HUDEP-2 (cell line): ENCODE results near the gene GRIK4.
"Not testable (repeated sequence)": the region's sequence is repeated elsewhere in the genome, so short reads cannot be mapped to it uniquely, and the experiment has no call there.

Experiments used
- DNase-seq, 76 experiments: peaks; one replicate each; lab custom pipeline; 2025; ENCODE audit not compliant: unreplicated experiment in 76 of 76; lab: John Stamatoyannopoulos, UW

Gene GRIK4

GRCh38 chr11:120720760-120721159, 209.2 kb downstream of the GRIK4 start:
- no peak for DNase-seq

- DNase-seq = no peak
Measured at GRCh38 chr11:120722524-120722923, 211.0 kb downstream of the GRIK4 start.

- DNase-seq = no peak
Measured at GRCh38 chr11:120723751-120724150, 212.2 kb downstream of the GRIK4 start.

- DNase-seq = no peak
Measured at GRCh38 chr11:120727752-120728151, 216.2 kb downstream of the GRIK4 start.

- no peak for DNase-seq
Measured at GRCh38 chr11:120735035-120735434, 223.5 kb downstream of the GRIK4 start.

- no peak for DNase-seq
Measured at GRCh38 chr11:120738516-120739046, 227.0 kb downstream of the GRIK4 start.

- DNase-seq = no peak
Measured at GRCh38 chr11:120739780-120740179, 228.2 kb downstream of the GRIK4 start.

- no peak for DNase-seq
Measured at GRCh38 chr11:120740380-120740779, 228.8 kb downstream of the GRIK4 start.

- no peak for DNase-seq
Measured at GRCh38 chr11:120744016-120744994, 232.8 kb downstream of the GRIK4 start.

- no peak for DNase-seq
Measured at GRCh38 chr11:120746376-120746775, 234.8 kb downstream of the GRIK4 start.

- peak in 4 of 76 experiments; percentile 0 to 33 (median 5) for DNase-seq
Measured at GRCh38 chr11:120746836-120747609, 235.5 kb downstream of the GRIK4 start.

GRCh38 chr11:120747850-120748814, 236.6 kb downstream of the GRIK4 start:
- no peak for DNase-seq

- DNase-seq = no peak
Measured at GRCh38 chr11:120749395-120749794, 237.8 kb downstream of the GRIK4 start.

- DNase-seq = no peak
Measured at GRCh38 chr11:120750647-120751549, 239.3 kb downstream of the GRIK4 start.

- DNase-seq = no peak
Measured at GRCh38 chr11:120751550-120751949, 240.0 kb downstream of the GRIK4 start.

- no peak for DNase-seq
Measured at GRCh38 chr11:120752668-120753067, 241.1 kb downstream of the GRIK4 start.

- peak in 2 of 76 experiments; percentile 3 to 5 for DNase-seq
Measured at GRCh38 chr11:120756931-120757330, 245.4 kb downstream of the GRIK4 start.

GRCh38 chr11:120759046-120759445, 247.5 kb downstream of the GRIK4 start:
- no peak for DNase-seq

GRCh38 chr11:120765710-120766109, 254.2 kb downstream of the GRIK4 start:
- not testable (repeated sequence) for DNase-seq
